Measurements from ENCODE around the gene NKX2-4. TPM values are rescaled to one million over a fixed set of nuclear protein-coding genes. Genes with fewer than 3 reads are reported as not detected.
"Not testable (repeated sequence)": the region's sequence is repeated elsewhere in the genome, so short reads cannot be mapped to it uniquely, and the experiment has no call there.

Gene NKX2-4
- total RNA-seq, 1 donor from 2014 or later: not detected

- DNase-seq (ENCODE audit: low spot score): no peak
These were observed 3.4 kb downstream of the NKX2-4 start for GRCh38 chr20:21393816-21394519.

- DNase-seq (ENCODE audit: low spot score): no peak
These were observed 4.2 kb downstream of the NKX2-4 start for GRCh38 chr20:21393166-21393565.

GRCh38 chr20:21391972-21392352, 5.4 kb downstream of the NKX2-4 start:
- DNase-seq (ENCODE audit: low spot score): no peak

GRCh38 chr20:21391185-21391971, 5.9 kb downstream of the NKX2-4 start:
- DNase-seq (ENCODE audit: low spot score): no peak

- DNase-seq (ENCODE audit: low spot score): no peak
These were observed 6.6 kb downstream of the NKX2-4 start for GRCh38 chr20:21390768-21391167.

- DNase-seq (ENCODE audit: low spot score): no peak
These were observed 8.0 kb downstream of the NKX2-4 start for GRCh38 chr20:21389368-21389767.

GRCh38 chr20:21388566-21388965, 8.8 kb downstream of the NKX2-4 start:
- no peak for DNase-seq (ENCODE audit: low spot score)

- no peak for DNase-seq (ENCODE audit: low spot score)
These were observed 9.8 kb downstream of the NKX2-4 start for GRCh38 chr20:21387528-21387927.

- DNase-seq (ENCODE audit: low spot score): no peak
These were observed 11.2 kb downstream of the NKX2-4 start for GRCh38 chr20:21386111-21386510.

GRCh38 chr20:21384308-21384892, 12.9 kb downstream of the NKX2-4 start:
- no peak for DNase-seq (ENCODE audit: low spot score)

GRCh38 chr20:21381619-21382018, 15.7 kb downstream of the NKX2-4 start:
- no peak for DNase-seq (ENCODE audit: low spot score)

GRCh38 chr20:21380711-21381110, 16.6 kb downstream of the NKX2-4 start:
- DNase-seq (ENCODE audit: low spot score): no peak

GRCh38 chr20:21378259-21378658, 19.1 kb downstream of the NKX2-4 start:
- no peak for DNase-seq (ENCODE audit: low spot score)

- DNase-seq (ENCODE audit: low spot score): no peak
These were observed 19.6 kb downstream of the NKX2-4 start for GRCh38 chr20:21377701-21378100.

GRCh38 chr20:21376626-21377025, 20.7 kb downstream of the NKX2-4 start:
- no peak for DNase-seq (ENCODE audit: low spot score)

- no peak for DNase-seq (ENCODE audit: low spot score)
These were observed 23.9 kb downstream of the NKX2-4 start for GRCh38 chr20:21373436-21373835.

- no peak for DNase-seq (ENCODE audit: low spot score)
These were observed 25.3 kb downstream of the NKX2-4 start for GRCh38 chr20:21372016-21372415.

- no peak for DNase-seq (ENCODE audit: low spot score)
These were observed 26.1 kb downstream of the NKX2-4 start for GRCh38 chr20:21371193-21371592.

- no peak for DNase-seq (ENCODE audit: low spot score)
These were observed 28.5 kb downstream of the NKX2-4 start for GRCh38 chr20:21368791-21369190.

- not testable (repeated sequence) for DNase-seq (ENCODE audit: low spot score)
These were observed 31.1 kb downstream of the NKX2-4 start for GRCh38 chr20:21366273-21366672.

- no peak for DNase-seq (ENCODE audit: low spot score)
These were observed 31.6 kb downstream of the NKX2-4 start for GRCh38 chr20:21365771-21366170.

- DNase-seq (ENCODE audit: low spot score): no peak
These were observed 32.9 kb downstream of the NKX2-4 start for GRCh38 chr20:21364413-21364812.

GRCh38 chr20:21361266-21361665, 36.1 kb downstream of the NKX2-4 start:
- no peak for DNase-seq (ENCODE audit: low spot score)
